Fibroblast of gingiva (primary cell): ENCODE results near the gene FAAP20.

ENCODE experiments used
- DNase-seq: peaks from one replicate; pipeline ENCODE4 v3.0.0-alpha.2; 2011; ENCODE audit warnings: low read depth

FAAP20 gene

DNA sequence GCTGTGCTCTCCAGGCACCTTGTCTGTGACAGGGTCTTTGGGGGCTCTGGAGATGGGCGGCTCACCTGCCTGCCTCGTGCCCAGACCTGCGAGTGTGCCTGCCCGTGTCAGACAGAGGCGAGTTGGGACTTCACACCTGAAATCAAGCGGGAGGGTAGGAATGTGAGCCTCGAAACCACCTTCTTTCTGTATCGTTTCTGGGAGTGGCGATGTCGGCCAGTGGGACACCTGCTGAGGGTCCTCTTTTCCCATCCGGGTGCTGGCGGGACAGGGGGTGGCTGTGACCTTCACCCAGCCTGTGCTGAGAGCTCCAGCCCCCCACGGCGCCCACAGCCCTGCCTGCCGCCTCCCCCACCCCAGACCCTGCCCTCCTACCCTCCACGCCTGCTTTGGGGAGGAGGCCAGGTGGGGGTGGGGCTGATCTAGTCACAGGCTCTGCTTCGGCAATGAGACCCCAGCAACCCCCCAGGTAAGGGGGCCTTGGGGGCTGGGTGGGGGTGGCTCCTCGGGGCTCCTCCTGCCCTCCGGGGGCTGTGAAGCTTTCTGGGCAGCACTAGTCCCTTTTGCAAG lies 15.6 kb upstream of the FAAP20 start:
- DNase-seq, result no peak

DNA sequence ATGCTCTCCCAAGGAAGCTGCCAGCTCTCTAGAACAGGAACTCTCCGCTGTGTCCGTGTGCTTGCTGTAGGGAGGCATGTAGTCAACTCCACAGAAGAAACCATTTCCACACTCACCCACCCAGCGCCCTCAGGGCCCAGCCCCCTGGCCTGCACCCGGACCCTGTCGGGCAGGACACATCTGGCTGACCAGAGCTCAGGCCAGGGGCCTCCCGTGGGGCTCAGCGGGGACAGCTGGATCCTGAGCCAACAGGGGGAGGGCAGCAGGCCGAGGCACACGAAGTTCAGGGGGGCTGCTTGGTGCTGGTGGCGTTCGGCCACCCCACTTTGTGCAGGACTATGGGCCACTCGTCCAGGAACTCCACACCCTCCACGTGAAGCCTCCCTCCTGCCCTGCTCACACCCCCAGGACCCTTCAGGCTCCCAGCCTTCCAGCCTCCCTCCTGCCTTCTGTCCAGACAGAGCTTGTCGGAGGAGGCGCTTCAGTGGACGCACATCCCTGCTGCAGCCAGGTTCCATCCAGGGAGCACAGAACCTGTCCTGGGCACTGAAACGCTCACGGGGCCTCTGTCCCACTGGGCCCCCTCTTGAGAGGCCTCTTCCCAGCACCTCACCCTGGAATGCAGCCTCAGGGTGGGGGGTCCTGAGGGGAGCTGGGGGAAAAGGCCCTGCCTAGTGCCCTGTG lies 15.0 kb upstream of the FAAP20 start:
- peak; percentile 27 for DNase-seq

DNA sequence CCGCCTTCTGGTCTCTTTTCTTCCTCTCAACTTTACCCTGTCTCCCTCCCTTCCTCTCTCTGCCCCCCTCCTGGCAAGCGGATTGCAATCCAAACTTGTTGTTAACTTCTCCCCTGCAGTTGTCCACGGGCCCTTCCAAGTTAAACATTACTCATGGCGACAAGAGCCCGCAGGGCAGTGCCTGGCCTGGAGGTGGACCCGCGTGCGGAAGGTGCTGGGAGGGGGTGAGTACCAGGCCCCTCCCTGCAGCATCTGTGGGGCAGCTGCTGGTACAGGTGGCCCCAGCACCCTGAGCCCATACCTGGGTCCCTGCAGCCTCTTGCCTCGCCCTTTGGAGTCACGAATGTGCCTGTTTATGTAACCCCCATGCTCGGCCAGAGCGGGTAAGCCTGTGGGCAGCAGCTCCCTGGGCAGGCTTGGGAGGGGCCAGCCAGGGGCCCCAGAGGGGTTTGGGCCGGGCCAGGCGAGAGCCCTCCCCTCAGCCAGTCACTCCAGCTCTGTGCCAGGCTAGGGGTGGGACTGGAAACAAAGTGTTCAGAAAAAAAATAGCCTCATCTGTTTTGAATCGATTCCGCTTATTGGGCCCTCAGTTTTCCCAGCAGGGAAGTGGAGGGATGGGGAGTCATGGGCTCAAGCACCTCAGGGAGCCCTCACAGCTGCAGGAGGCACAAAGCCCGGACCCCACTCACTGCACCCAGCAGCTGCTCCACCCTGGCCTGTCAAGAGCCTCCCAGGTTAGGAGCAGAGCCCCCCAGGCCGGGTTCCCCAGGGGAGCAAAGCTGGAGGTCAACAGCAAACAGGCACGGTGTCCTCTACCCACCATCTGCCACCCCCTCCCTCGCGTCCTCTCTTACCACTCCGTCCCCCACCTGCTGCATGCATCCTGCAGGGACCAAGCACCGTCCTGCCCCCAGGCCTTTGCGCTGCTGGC lies 14.0 kb upstream of the FAAP20 start:
- peak; percentile 98 for DNase-seq

DNA sequence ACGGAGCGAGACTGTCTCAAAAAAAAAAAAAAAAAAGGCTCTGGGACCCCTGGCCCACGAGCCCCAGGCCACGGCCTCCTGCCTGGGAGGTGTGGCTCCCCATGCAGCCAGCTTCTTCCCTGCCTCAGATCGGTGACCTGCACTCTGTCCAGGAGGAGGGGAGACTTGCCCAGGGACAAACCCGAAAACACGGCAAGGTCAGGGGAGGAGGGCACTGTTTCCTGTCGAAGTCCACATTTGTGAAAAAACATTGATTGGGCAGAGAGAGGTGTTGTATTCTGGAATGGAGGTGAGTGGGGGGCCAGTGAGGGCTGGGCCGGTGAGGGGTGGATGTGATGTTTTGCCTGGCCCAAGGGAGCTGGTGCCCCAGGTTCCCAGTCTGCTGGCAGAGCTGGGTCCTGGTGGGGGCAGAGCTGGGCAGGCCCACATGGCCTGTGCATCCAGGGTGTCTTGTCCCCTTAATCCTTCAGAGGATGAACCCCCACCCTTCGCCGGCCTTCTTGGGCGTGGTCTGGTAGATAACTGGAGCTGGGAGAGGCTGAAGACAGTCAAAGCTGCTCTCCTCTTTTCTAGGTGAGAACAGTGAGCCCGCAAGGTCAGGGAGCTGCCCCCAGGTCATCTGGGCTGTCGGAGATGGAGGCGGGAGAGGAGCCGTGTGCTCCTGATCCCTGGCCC lies 12.4 kb upstream of the FAAP20 start:
- DNase-seq, result peak; percentile 22

DNA sequence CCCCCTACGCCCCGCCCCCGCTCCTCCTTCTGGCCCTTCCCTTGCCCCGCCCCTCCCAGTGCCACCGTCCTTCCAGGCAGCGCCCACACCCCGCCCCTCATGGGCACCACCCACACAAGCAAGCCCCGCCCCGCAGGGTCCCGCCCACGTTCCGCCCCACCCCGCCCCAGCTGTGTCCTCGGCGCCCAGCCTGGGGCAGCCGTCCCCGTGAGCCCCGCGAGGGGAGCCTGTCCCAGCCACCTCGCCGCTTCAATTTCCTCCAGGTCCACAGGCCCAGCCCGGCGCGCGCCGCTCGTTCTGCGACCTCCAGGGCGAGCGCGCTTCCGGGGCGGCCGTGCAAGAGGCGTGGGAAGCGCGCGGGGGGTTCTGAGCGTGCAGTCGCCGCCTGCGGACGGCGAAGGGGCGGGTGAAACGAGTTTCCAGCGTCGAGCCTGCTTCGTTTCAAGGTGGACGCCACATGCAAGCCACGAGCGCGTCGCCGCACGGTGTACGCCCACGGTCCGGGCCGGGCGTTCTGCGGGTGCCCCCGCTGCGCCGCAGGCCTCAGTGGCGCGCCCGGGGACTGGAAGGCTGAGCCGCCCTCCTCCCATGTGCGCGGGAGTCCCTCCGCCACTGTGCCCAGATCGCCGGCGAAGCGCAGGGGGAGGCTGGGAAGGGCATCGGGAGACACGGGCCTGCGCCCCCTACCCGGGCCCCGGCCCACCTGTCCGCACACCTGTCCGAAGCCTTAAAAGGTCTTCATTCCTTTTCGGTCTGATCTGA lies 10.8 kb upstream of the FAAP20 start:
- peak; percentile 94 for DNase-seq

DNA sequence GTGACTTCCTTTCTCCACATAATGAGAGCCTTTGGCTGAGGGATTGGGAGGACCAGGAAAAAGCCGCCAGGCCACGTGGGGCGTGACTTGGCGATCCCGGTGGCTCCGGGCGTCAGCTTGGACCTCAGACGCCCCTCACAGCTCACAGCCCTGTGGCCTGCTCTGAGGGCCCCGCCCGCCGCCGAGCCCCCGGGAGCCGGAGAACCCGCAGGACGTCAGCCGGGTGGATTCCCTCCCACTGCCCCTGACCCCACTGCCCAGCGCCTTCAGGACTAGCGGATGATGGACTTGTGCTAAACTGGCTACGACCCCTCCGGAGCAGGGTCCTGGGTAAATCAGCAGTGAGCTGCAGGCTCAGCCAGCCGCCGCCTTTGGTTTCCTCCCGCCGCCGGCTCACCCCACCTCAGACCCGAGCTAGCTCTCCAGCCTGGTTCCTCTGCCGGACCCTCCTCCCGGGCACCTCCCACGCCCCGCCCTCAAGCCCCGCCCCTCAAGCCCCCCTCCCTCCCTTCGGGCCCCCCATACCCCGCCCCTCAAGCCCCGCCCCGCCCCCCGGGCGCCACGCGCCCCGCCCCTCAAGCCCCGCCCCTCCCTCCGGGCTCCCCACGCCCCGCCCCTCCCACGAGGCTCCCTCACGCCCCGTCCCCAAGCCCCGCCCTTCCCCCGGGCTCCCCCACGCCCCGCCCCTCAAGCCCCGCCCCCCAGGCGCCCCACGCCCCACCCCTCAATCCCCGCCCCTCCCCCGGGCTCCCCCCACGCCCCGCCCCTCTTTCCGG lies 10.0 kb upstream of the FAAP20 start:
- peak; percentile 73 for DNase-seq

DNA sequence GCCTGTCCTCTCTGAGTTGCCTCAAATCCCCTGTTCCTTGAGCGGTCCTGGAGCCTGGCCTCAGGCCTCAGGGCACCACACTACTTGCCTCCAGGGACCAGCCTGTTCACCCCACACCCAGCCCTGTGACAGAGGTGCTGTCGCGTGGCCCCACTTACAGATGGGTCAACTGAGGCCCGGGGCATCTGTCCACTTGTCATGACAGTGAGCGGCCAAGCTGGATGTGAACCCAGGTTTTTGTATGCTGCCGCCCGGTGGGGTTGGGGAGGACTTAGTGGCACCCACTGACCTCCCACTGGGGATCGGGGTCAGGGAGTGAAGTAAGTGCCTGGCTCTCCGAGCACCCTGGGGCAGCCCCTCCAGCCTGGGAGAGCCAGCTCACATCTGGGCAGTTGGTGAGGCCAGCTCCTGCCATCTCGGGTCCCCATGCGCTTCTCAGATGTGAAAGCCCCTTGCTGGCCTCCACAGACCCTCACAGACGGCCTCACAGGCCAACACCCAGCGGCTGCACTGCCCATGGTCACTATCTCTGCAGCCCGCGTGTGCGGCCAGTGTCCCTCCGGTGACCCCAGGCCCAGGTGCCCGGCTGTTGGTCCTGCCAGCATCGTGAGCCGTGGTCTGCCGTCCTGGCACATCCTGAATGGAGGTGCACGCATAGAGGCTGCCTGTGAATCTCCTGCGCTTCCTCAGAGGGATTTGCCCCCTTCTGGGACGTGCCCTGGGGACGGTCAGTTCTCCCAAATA lies 9.3 kb upstream of the FAAP20 start:
- DNase-seq, result no peak

DNA sequence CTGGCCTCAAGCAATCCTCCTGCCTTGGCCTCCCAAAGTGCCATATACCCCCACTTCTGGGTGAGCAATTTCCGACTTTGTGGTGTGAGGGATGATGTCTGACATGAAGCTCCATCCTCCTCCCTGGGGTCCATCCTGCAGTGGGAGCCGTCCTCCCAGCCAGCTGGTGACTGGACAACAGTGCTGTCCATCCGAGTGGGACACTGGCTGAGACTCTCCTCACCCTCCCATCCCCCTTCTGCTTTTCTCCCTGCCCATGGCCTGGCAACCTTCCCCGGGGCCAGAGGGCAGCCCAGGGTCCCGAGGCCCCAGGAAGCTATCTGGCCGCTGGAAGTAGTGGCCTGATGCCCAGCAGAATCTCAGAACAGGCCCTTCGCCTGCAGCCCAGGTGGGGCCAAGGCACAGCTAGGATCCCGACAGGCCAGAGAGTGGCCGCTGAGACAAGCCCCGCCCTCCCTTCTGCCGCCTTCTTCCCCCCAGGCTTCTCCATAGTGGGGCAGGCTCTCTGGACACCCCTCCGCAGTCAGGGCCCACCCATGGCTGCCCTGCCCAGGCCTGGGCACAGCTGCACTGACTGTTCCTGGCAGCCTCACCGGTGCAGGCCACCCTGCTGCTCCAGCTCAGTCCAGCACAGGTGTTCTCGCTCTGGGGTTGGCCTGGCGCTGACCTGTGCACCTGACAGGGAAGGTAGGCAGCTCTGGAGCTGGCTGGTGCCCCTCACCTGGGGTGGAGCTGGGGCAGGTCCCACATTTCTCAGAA lies 8.4 kb upstream of the FAAP20 start:
- DNase-seq, result no peak

DNA sequence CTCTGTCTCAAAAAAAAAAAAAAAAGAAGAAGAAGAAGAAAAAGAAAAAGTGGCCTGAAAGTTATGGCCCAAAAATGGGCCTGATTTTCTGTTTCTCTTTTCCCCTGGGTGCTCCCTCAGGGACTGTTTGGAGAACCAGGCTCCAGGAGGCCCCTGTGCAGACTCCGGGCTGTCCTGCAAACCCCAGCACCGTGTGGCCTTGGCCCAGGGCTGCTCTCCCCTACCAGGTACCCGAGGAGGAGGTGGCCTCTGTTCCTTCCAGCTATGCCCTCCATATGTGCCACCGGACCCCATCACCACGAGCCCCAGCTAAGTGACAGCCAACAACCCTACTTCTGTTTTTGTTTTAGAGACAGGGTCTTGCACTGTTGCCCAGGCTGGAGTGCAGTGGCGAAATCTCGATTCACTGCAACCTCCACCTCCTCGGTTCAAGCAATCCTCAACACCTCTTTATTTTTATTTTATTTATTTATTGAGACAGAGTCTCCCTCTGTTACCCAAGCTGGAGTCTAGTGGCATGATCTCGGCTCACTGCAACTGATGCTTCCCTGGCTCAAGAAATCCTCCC lies 7.5 kb upstream of the FAAP20 start:
- no peak for DNase-seq

DNA sequence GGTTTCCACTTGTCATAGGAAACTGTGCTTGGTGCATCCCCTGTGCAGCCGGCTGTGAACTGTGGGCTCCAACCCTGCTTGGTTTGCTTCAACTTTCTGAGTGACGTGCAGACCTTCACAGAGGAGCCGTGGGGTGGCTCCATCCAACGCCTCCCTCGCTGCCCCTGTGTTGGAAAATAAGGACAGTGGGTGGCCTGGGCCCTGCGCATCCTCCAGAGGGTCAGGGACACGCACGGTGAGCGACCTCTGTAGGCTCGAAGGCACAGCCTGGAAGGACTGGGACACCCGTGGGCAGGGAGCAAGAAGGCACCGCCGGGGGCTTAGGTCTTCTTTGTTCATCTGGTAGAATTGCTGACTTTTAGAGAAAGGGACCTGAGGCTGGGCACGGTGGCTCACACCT lies 6.5 kb upstream of the FAAP20 start:
- no peak for DNase-seq

DNA sequence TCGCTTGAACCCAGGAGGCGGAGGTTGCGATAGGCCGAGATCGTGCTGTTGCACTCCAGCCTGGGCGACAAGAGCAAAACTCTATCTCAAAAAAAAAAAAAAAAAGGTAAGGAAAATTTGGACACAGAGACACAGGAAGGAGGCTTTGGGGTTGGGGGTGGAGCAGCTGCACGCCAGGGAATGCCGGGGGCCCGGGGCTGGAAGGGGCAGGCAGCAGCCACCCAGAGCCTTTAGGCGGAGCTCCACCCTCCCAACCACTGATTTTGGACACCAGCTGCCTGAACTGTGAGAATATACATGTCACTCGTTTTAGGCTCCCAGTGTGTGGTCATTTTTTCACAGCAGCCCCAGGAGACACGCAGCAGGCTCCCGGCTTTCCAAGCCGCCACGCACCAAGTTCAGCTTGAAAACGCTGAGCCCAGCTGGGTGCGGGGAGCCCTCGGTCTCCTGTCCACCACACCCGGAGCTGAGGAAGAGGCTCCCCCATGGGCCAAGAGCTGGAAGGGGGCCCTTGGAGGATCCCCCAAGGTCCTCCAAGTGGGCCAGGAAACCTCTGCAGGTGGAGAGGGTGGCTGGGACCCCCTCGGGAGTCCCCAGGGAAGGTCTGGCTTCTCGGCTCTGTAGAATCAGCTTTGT lies 5.9 kb upstream of the FAAP20 start:
- no peak for DNase-seq

DNA sequence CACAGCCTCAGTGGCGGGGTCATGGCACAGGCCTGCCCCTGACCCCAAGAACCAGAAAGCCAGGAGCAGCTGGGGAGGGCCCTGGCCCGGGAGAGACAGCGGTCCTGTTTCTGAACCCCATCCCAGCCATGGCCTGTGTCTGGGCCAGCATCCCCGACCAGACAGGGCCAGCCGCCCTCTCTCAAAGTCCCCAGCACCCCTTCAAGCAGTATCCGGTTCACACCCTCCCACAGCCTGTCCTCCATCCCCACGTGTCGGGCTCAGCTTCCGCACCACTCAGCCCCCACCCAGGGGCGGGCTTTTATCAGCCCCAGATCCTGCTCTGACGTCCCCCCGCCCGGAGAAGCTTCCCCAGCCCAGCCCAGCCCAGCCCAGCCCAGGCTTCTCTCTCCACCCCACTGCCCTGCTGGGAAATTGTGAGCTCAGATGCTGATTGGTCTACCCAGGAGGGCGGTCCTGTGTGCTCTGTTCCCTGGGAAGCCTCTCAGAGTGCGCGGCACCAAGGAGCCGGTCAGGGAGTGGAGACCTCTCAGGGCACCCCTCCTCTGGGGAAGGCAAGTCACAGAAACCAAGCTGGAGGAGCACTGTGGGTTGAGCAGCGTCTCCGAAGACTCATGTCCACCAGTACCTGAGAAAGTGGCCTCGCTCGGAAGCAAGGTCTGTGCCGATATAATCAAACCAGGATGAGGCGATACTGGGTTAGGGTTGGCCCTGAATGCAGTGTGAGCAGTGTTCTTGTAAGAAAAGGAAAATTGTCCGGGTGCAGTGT lies 4.7 kb upstream of the FAAP20 start:
- DNase-seq, result peak; percentile 87

DNA sequence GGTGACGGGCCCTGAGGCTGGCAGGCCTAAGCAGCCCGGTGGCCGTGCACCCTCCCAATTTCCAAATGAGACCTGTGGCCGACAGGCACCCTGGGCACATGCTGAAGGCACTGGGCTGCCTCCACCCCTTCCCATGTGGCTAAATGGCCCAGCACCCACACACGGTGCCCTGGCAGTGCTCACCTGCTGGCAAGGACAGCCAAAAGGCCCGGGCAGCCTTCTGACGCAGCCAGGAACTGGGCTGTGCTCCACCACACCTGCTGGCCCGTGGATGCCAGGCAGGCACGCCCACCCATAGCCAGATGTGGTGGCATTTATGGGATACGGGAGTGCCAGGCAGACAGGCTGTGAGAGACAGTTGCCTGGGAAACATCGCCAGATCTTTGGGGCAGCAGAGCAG lies 4.0 kb upstream of the FAAP20 start:
- no peak for DNase-seq

DNA sequence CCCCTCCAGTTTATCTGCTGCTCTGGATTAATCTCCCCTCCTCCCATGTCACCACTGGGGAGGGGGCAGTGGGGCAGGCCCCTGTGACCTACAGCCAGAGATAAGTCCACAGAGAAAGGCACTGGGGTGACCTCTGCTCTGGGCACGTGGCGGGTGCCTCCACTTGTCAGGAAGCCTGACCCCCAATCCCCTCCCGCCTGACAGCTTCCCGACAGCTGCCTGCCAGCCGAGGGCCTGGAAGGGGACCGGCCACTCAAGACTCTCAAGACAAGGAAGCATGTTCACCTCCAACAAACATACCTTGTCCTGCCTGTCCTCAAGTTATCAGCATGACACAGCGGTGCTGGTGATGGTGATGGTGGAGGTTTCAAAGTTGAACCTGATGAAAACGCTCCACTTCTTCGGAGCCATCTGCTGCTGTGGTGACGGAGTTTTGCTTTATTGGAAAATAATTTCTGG lies 3.2 kb upstream of the FAAP20 start:
- DNase-seq, result no peak

DNA sequence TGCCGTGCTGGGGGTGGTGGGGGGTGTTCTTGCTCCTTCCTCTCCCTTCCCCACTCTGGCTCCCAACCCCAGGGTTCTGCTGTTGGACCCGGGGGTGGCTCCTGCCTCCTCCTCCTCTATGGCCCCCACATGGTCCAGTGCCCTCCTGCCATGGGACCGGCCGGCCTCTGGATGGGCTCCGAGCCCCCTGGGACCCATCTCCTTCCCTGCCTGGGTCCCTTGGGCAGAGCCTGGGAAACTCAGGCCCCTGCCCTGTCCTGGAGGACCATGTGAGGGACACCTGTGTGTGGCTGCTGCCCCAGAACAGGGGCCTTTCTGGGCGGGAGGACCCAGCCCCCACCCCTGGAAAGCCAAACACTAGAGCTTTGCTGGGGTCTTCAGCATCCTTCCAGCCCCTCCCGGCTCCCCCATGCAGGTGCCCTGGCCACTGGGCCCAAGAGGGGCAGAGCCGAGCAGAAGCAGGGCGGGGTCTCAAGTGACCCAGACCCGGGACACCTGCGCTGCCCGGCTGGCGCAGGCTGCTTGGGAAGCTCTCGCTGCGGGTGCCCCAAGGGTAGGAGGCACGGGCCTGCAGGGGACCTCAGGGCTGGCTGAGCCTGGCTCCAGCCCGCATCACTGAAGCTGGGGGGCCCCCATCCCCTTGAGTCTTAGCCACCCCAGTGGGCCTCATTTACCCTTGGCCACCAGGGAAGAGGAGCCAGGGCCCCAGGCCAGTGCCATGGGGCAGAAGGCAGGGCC lies 2.5 kb upstream of the FAAP20 start:
- DNase-seq, result no peak

DNA sequence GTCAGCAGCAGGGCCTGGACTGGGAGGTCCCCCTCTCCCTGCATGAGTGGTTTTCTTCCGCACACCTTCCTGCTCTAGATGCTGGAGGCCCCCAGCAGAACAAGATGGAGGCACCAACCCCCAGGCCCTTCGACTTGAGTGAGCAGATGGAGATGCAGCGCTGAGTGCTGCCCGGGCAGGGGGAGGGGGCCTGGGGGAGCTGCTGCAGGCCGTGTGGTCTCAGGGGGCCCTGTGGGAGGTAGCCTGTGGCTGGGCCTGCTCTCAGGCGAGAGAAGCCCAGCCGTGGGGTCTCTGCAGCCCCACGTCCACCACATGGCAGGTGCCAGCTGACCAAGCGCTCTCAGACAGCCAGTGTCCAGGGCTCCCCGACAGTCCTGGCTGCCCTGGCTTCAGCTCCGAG lies 1.2 kb upstream of the FAAP20 start:
- no peak for DNase-seq
